ENCODE data around the gene SKI. TPM values are rescaled to one million over a fixed set of nuclear protein-coding genes. Genes with fewer than 3 reads are reported as not detected.
A peak's percentile ranks its signal among the peaks of the same experiment; 100 is the strongest.

The SKI gene
- total RNA-seq, 1 experiment from 2014 or later: 53.7 TPM

DNA sequence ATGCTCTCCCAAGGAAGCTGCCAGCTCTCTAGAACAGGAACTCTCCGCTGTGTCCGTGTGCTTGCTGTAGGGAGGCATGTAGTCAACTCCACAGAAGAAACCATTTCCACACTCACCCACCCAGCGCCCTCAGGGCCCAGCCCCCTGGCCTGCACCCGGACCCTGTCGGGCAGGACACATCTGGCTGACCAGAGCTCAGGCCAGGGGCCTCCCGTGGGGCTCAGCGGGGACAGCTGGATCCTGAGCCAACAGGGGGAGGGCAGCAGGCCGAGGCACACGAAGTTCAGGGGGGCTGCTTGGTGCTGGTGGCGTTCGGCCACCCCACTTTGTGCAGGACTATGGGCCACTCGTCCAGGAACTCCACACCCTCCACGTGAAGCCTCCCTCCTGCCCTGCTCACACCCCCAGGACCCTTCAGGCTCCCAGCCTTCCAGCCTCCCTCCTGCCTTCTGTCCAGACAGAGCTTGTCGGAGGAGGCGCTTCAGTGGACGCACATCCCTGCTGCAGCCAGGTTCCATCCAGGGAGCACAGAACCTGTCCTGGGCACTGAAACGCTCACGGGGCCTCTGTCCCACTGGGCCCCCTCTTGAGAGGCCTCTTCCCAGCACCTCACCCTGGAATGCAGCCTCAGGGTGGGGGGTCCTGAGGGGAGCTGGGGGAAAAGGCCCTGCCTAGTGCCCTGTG is 18.6 kb upstream of the SKI start:
- intact Hi-C loops (cut with micrococcal nuclease): no loop called here
- Mint-ChIP-seq H3K4me3 (ENCODE audit: unreplicated experiment) (peak overlapping the region; percentile 41), H3K36me3 (ENCODE audit: insufficient read depth, unreplicated experiment) (peaks cover 6% of the 10 kb centered on the region), H3K4me1 (ENCODE audit: insufficient read depth, unreplicated experiment) (peaks cover 26% of the 10 kb centered on the region), H3K9me3 (ENCODE audit: unreplicated experiment) (no peaks in the 10 kb centered on the region), H3K27ac (ENCODE audit: low read depth, unreplicated experiment) (no peak overlapping the region), H3K27me3 (ENCODE audit: insufficient read depth, unreplicated experiment) (no peaks in the 10 kb centered on the region)
- TF ChIP-seq, protein P1, sequence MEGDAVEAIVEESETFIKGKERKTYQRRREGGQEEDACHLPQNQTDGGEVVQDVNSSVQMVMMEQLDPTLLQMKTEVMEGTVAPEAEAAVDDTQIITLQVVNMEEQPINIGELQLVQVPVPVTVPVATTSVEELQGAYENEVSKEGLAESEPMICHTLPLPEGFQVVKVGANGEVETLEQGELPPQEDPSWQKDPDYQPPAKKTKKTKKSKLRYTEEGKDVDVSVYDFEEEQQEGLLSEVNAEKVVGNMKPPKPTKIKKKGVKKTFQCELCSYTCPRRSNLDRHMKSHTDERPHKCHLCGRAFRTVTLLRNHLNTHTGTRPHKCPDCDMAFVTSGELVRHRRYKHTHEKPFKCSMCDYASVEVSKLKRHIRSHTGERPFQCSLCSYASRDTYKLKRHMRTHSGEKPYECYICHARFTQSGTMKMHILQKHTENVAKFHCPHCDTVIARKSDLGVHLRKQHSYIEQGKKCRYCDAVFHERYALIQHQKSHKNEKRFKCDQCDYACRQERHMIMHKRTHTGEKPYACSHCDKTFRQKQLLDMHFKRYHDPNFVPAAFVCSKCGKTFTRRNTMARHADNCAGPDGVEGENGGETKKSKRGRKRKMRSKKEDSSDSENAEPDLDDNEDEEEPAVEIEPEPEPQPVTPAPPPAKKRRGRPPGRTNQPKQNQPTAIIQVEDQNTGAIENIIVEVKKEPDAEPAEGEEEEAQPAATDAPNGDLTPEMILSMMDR (IDR thresholded peaks at IDR 0.05; ENCODE audit: unreplicated experiment): no peak
- DNase-seq (ENCODE audit: unreplicated experiment): no peak
- ChIA-PET POLR2A (interaction anchor here (0.7 to 2.8 kb wide), 8 partner anchors 14 to 182 kb away, joined by 3 to 23 read pairs (median 4); partner anchors contain the start of genes MORN1 and RER1), CTCF (interaction anchor here (1.1 to 5.0 kb wide), 3 partner anchors 14 to 256 kb away, joined by 3 to 27 read pairs (median 4); partner anchors contain the start of gene FAAP20)
- BruUV-seq (replicated peaks): no TSS peak

DNA sequence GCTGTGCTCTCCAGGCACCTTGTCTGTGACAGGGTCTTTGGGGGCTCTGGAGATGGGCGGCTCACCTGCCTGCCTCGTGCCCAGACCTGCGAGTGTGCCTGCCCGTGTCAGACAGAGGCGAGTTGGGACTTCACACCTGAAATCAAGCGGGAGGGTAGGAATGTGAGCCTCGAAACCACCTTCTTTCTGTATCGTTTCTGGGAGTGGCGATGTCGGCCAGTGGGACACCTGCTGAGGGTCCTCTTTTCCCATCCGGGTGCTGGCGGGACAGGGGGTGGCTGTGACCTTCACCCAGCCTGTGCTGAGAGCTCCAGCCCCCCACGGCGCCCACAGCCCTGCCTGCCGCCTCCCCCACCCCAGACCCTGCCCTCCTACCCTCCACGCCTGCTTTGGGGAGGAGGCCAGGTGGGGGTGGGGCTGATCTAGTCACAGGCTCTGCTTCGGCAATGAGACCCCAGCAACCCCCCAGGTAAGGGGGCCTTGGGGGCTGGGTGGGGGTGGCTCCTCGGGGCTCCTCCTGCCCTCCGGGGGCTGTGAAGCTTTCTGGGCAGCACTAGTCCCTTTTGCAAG is 17.9 kb upstream of the SKI start:
- POLR2A ChIA-PET: interaction anchor here (0.7 to 2.8 kb wide), 5 partner anchors 19 to 170 kb away, joined by 3 to 23 read pairs (median 3); no protein-coding TSS in a partner anchor
- H3K27ac Mint-ChIP-seq (ENCODE audit: low read depth, unreplicated experiment): no peak overlapping the region

DNA sequence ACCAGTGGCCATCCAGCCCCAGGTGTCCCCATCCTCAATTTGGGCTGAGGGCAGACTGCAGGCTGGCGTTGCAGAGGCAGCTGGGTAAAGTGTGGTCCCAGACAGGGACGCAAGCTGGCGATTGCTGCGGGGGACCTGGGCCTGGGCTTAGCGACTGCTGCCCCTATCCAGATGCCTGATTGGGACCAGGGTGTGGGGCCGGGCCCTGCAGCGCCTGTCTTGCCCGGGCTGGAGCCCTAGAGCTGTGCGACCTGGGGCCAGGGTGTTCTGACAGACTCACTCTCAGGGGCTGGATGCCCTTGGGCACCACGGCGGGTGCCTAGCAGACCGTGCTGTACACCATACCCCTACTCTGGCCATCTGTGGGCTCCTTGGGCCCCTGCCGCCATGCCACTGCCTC is 17.3 kb upstream of the SKI start:
- peaks cover 6% of the 10 kb centered on the region for H3K36me3 Mint-ChIP-seq (ENCODE audit: insufficient read depth, unreplicated experiment)
- ChIA-PET POLR2A (interaction anchor here (0.6 kb wide), 1 partner anchor 66 kb away, joined by 3 read pairs; no protein-coding TSS in a partner anchor), CTCF (interaction anchor here (5.0 kb wide), 1 partner anchor 15 kb away, joined by 27 read pairs; the partner anchor contains the start of gene FAAP20)
- H3K4me1 Mint-ChIP-seq (ENCODE audit: insufficient read depth, unreplicated experiment): peaks cover 26% of the 10 kb centered on the region
- no peak overlapping the region for H3K27ac Mint-ChIP-seq (ENCODE audit: low read depth, unreplicated experiment)
- H3K9me3 Mint-ChIP-seq (ENCODE audit: unreplicated experiment): no peaks in the 10 kb centered on the region
- BruUV-seq (replicated peaks): no TSS peak
- DNase-seq (ENCODE audit: unreplicated experiment): no peak
- TF ChIP-seq, protein P1 (IDR thresholded peaks at IDR 0.05; ENCODE audit: unreplicated experiment): no peak
- H3K27me3 Mint-ChIP-seq (ENCODE audit: insufficient read depth, unreplicated experiment): no peaks in the 10 kb centered on the region
- intact Hi-C loops (cut with micrococcal nuclease): no loop called here
- no peak overlapping the region for H3K4me3 Mint-ChIP-seq (ENCODE audit: unreplicated experiment)

More for the DNA sequence above, 17.9 kb upstream of the SKI start:
- intact Hi-C loops (cut with micrococcal nuclease): no loop called here
- Mint-ChIP-seq H3K9me3 (ENCODE audit: unreplicated experiment) (no peaks in the 10 kb centered on the region), H3K4me1 (ENCODE audit: insufficient read depth, unreplicated experiment) (peaks cover 26% of the 10 kb centered on the region), H3K4me3 (ENCODE audit: unreplicated experiment) (no peak overlapping the region), H3K36me3 (ENCODE audit: insufficient read depth, unreplicated experiment) (peaks cover 6% of the 10 kb centered on the region), H3K27me3 (ENCODE audit: insufficient read depth, unreplicated experiment) (no peaks in the 10 kb centered on the region)
- DNase-seq (ENCODE audit: unreplicated experiment): no peak
- CTCF ChIA-PET: interaction anchor here (1.5 to 5.0 kb wide), 2 partner anchors 15 to 172 kb away, joined by 4 to 27 read pairs; partner anchors contain the start of gene FAAP20
- TF ChIP-seq, protein P1 (IDR thresholded peaks at IDR 0.05; ENCODE audit: unreplicated experiment): no peak
- no TSS peak for BruUV-seq (replicated peaks)

DNA sequence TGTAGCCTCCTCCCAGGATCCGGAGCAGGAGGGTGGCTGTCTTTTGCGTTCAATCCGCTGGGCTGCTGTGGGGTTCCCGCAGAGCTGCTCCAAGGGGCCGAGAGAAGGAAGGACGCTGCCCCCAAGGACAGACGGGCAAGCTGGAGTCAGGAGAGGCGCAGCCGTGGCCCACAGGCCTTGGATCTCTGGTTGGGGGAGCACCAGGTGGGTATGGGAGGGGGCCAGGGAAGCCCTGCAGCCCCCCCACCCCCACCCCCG is 15.9 kb upstream of the SKI start:
- Mint-ChIP-seq H3K36me3 (ENCODE audit: insufficient read depth, unreplicated experiment) (peaks cover 2% of the 10 kb centered on the region), H3K4me3 (ENCODE audit: unreplicated experiment) (no peak overlapping the region), H3K27me3 (ENCODE audit: insufficient read depth, unreplicated experiment) (no peaks in the 10 kb centered on the region), H3K27ac (ENCODE audit: low read depth, unreplicated experiment) (peak overlapping the region; percentile 83), H3K9me3 (ENCODE audit: unreplicated experiment) (no peaks in the 10 kb centered on the region), H3K4me1 (ENCODE audit: insufficient read depth, unreplicated experiment) (peaks cover 20% of the 10 kb centered on the region)
- CTCF ChIA-PET: interaction anchor here (0.5 to 5.0 kb wide), 6 partner anchors 17 to 199 kb away, joined by 3 to 27 read pairs (median 6); partner anchors contain the start of gene FAAP20
- intact Hi-C loops (cut with micrococcal nuclease): loop anchor here (1.0 kb wide), 1 partner anchor 18 kb away; no protein-coding TSS in a partner anchor
- TF ChIP-seq, protein P1 (IDR thresholded peaks at IDR 0.05; ENCODE audit: unreplicated experiment): no peak
- no TSS peak for BruUV-seq (replicated peaks)
- POLR2A ChIA-PET: interaction anchor here (0.7 to 2.0 kb wide), 4 partner anchors 17 to 179 kb away, joined by 3 to 15 read pairs (median 8); partner anchors contain the start of genes MORN1, RER1 and SKI
- DNase-seq (ENCODE audit: unreplicated experiment): no peak

Data from MCF 10A (cell line).